ENCODE results near the gene ERBB4.

DNA sequence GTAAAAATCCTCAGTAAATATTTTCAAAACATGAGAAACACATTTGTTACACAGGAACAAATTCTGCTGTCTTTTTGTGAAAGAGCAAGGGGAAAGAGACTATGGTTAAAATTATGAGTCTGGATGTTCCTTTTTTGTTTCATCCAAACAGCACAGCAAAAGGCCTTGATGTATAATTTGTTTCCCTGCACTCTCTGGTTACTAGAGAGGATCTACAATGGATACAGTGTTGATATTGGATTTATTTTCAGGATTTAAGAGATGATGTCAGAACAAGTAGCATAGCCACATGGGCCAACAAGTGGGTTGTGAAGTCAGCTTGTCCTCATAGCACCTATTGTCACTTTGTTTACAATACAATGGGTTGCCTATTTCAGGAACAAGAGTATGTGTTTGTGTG lies 11.3 kb upstream of the ERBB4 start:
- no peak for TF ChIP-seq EZH2 (IDR thresholded peaks at IDR 0.05; ENCODE audit: insufficient read depth, low read length)
- TF ChIP-seq, protein P1, sequence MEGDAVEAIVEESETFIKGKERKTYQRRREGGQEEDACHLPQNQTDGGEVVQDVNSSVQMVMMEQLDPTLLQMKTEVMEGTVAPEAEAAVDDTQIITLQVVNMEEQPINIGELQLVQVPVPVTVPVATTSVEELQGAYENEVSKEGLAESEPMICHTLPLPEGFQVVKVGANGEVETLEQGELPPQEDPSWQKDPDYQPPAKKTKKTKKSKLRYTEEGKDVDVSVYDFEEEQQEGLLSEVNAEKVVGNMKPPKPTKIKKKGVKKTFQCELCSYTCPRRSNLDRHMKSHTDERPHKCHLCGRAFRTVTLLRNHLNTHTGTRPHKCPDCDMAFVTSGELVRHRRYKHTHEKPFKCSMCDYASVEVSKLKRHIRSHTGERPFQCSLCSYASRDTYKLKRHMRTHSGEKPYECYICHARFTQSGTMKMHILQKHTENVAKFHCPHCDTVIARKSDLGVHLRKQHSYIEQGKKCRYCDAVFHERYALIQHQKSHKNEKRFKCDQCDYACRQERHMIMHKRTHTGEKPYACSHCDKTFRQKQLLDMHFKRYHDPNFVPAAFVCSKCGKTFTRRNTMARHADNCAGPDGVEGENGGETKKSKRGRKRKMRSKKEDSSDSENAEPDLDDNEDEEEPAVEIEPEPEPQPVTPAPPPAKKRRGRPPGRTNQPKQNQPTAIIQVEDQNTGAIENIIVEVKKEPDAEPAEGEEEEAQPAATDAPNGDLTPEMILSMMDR (IDR thresholded peaks at IDR 0.05; ENCODE audit: insufficient read depth, low read depth, low read length): no peak

Data from astrocyte (in vitro differentiated cells and primary cell).